GM13977 (cell line): ENCODE results near the gene HOXA10.

Experiments
- DNase-seq: peaks from one replicate; pipeline ENCODE4 v3.0.0; 2012; ENCODE audit warnings: low spot score
- in situ Hi-C: fragments of 300-500 bp; cut with MboI; formaldehyde crosslinking; loops from one replicate; pipeline ENCODE4 v1.12.0; 2022; ENCODE audit warnings: low sequenced_read_pairs, low pct_unique_long_range_greater_than_20kb, mixed read lengths, inconsistent platforms; ENCODE audit not compliant: unreplicated experiment
- TF ChIP-seq, protein P1 (sequence below): IDR thresholded peaks from 2 replicates; pipeline ENCODE4 v1.5.1; 2012; ENCODE audit warnings: mild to moderate bottlenecking, control low read depth; ENCODE audit not compliant: insufficient read depth; ENCODE audit errors: extremely low read depth, missing control alignments

The HOXA10 gene

DNA sequence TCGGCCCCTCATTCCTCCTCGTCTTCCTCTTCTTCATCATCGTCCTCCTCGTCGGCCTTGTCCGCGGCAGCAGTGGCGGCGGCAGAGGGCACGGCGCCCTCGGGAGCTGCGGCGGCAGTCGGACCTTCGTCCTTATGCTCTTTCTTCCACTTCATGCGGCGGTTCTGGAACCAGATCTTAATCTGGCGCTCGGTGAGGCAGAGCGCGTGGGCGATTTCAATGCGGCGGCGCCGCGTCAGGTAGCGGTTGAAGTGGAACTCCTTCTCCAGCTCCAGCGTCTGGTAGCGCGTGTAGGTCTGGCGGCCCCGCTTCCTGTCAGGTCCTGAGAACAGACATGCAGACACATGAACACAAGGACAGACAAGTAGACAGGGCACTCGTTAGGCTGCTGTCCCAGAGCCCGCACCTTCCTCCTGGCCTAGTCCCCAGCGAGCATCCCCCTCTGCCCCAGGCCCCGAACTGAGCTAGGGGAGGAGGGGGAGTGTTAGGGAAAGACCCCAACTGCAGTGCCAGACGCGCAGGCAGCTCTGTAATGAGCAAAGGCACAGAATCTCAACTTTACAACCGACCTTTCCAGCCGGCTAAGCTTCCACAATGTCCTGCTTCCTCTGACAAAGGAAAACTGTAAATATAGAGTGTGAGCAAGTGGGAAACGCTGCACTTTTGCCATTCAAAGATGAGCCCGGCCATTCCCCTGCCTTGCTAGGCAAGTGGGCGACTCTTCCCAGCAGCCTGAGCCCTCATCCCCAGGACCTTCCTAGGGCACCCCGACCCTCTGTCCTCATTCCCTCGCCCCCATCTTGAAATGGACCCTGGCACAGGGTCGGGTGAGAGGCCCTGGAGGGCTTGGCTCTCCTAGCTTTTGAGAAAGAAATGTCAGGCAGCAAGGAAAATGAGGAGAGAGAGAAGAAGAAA, 19.0 kb downstream of the HOXA10 start:
- TF ChIP-seq, protein P1, sequence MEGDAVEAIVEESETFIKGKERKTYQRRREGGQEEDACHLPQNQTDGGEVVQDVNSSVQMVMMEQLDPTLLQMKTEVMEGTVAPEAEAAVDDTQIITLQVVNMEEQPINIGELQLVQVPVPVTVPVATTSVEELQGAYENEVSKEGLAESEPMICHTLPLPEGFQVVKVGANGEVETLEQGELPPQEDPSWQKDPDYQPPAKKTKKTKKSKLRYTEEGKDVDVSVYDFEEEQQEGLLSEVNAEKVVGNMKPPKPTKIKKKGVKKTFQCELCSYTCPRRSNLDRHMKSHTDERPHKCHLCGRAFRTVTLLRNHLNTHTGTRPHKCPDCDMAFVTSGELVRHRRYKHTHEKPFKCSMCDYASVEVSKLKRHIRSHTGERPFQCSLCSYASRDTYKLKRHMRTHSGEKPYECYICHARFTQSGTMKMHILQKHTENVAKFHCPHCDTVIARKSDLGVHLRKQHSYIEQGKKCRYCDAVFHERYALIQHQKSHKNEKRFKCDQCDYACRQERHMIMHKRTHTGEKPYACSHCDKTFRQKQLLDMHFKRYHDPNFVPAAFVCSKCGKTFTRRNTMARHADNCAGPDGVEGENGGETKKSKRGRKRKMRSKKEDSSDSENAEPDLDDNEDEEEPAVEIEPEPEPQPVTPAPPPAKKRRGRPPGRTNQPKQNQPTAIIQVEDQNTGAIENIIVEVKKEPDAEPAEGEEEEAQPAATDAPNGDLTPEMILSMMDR = no peak
- DNase-seq = no peak
- in situ Hi-C loops = loop anchor here (10.0 to 25.0 kb wide), 2 partner anchors 90 to 793 kb away; partner anchors contain the start of gene EVX1

DNA sequence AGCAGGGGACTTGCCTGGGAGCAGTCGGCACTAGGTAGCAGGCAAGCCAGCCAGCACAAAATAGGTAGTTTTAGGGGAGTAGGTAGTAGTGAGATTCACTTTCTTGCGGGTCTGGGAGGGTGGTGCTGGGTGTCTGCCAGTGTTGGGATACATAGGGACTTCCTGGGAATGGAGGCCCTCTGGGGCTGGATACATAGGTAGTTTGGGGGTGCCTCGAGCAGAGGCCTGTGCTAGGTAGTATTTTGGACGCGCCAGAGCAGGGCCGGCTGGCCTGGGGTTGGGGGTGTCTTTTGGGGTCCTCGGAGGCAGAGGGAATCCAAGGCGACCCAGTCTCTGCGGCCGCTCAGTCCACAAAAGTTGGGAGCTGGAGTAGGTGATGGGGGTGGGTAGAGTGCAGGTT, 19.8 kb downstream of the HOXA10 start:
- in situ Hi-C loops = loop anchor here (10.0 to 25.0 kb wide), 2 partner anchors 90 to 792 kb away; partner anchors contain the start of gene EVX1

DNA sequence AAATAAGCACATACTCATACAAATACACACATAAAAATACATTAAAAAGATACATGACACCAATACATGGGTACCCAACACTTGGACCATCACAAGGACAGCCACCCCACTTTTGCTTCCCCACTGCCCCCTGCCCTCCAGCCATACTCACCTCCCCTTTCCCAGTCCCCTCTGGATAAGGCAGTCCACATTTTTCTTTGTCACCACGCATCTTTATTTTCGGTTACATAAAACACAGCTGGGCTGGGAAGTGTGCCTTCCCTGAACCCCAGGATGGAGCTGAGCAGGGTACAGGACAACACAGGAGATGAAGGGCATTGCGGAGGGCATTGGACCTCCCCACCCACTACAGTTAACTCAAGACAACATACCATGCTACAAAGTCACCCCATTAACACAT, 20.6 kb downstream of the HOXA10 start:
- in situ Hi-C loops = loop anchor here (10.0 to 25.0 kb wide), 2 partner anchors 91 to 791 kb away; partner anchors contain the start of gene EVX1
- TF ChIP-seq, protein P1 = no peak
- DNase-seq = no peak

More for the DNA sequence above, 19.8 kb downstream of the HOXA10 start:
- TF ChIP-seq, protein P1 = no peak
- no peak for DNase-seq

DNA sequence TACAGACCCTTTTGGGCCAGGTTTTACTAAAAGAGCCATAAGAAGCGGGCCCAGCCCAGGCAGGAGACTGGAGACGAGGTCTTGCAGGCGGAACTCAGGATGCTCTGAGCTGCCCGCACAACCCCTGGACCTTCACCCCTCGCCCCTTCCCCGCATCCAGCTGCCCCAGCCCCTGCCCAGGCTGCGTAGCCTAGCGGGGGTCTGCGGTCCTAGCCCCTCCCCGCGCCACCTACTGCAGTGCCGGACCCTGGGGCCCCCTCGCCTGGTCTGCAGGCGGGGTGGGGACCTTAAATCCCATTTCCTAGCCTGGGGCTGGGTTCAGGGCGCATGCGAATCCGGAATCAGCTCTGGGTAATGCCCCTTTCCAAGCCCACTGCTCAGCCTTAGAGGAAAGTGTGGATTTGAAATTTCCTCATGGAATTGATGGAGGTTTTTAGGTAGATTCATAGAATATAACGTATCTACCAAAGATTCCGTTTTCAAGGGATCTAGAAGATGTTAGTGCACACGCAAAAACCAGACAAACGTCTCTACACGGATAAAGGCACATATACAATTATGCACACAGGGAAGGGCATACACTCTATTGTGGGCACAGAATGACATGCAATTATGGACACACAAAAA, 21.2 kb downstream of the HOXA10 start:
- in situ Hi-C loops = loop anchor here (10.0 to 25.0 kb wide), 2 partner anchors 92 to 791 kb away; partner anchors contain the start of gene EVX1

DNA sequence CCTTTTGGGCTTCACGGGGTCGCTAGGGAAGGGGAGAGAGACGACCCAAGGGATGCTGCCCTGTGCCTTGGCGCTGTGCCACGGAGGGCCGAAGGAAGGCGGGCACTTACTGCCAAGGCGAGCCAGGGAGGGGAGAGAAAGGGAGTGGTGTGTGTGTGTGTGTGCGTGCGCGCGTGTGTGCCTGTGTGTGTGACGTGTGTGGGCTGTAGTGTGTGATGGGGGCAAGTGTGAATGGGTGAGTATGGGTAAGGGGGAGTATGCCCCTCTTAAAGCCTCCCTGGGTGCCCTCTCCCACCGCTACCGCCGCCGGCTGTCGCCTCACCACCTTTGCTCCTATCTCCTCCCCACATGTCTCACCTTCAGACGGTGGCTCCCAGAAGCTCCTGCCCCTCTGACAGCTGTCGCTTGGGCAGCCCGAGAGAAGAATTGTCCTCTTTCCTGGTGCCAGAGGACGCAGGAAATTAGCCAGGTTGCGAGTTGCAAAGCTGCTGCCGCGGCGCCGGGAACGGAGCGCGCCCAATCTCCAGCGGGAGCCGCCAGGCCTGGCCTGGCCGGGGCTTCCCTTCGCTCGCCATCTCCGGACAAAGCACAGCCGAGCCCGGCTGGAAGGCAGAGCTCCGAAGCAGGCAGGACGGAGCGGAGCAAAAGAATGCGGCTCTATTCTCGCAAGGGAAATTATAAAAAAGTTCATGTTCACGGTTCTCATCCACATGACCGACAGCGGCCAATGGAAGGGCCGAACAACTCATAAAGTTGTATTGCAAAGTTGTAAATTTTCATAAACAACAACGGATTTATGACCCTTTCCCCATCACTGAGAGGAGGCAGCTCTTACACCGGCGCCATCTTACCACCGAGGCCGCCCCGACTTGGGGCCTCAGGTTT, 21.9 kb downstream of the HOXA10 start, which contains the start of gene HOXA3:
HOXA3 (minus strand) TSS at position 653 of the 885 bp plus-strand sequence. CDS start 41,943 bp downstream, outside the sequence.
- TF ChIP-seq, protein P1 = no peak
- in situ Hi-C loops = loop anchor here (10.0 to 25.0 kb wide), 2 partner anchors 93 to 790 kb away; partner anchors contain the start of gene EVX1
- DNase-seq = no peak

More for the DNA sequence above, 21.2 kb downstream of the HOXA10 start:
- no peak for DNase-seq
- TF ChIP-seq, protein P1 = no peak

DNA sequence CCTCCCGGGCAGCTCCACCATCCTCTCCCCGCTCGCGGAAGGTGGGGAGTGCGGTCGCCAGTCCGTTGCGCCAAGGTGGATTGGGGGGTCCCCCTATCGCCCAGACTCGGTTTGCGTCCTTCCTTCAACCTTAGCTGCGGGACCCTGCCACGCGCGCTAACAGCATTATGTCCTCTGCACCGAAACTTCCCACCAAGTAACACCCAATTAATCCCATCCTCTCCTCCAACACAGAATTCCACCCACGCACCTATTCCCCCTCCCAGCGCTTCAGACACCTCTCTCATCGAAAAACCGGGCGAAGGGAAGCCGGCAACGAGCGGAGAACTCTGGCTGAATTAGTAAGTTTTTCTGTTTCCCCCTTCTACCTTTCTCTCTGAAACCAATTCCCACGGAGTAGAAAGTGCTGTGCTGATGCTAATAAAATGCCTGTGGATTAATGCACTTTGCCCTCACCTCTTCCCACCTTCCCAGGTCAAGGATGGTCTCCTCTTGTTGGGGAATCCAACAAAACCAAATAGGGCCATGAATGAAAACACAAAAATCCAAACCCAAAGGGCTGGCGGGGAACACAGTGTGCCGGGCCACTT, 22.7 kb downstream of the HOXA10 start:
- in situ Hi-C loops = loop anchor here (10.0 to 25.0 kb wide), 2 partner anchors 93 to 789 kb away; partner anchors contain the start of gene EVX1
- TF ChIP-seq, protein P1 = no peak
- no peak for DNase-seq
